Neural cell (in vitro differentiated cells): ENCODE data around the gene ITGB2.

Experiments
- EZH2 ChIP-seq: fragments of 200-600, 300-800 bp; shearing (Covaris generic), sonication (generic); IDR thresholded peaks from 2 replicates; pipeline ENCODE4 v1.6.1; 2014; ENCODE audit warnings: antibody characterized with exemption, low read length, borderline replicate concordance, mild to moderate bottlenecking; ENCODE audit not compliant: insufficient read depth, poor library complexity, severe bottlenecking
- POLR2AphosphoS5 ChIP-seq: IDR thresholded peaks from 2 replicates; pipeline ENCODE4 v1.6.1; 2012
- SMC3 ChIP-seq: fragments of 450-650 bp; conservative IDR thresholded peaks from 2 replicates; pipeline ENCODE4 v1.6.1; 2014; ENCODE audit warnings: antibody characterized with exemption, mild to moderate bottlenecking, moderate library complexity; ENCODE audit not compliant: poor library complexity
- TF ChIP-seq, protein P1 (sequence below): fragments of 450-650 bp; IDR thresholded peaks from 2 replicates; pipeline ENCODE4 v1.5.1; 2014; ENCODE audit warnings: antibody characterized with exemption, mild to moderate bottlenecking, moderate library complexity; ENCODE audit not compliant: poor library complexity, severe bottlenecking
- TF ChIP-seq, protein P2 (sequence below): IDR thresholded peaks from 2 replicates; pipeline ENCODE4 v1.6.1; 2012; ENCODE audit warnings: borderline replicate concordance

- TF ChIP-seq, protein P1, sequence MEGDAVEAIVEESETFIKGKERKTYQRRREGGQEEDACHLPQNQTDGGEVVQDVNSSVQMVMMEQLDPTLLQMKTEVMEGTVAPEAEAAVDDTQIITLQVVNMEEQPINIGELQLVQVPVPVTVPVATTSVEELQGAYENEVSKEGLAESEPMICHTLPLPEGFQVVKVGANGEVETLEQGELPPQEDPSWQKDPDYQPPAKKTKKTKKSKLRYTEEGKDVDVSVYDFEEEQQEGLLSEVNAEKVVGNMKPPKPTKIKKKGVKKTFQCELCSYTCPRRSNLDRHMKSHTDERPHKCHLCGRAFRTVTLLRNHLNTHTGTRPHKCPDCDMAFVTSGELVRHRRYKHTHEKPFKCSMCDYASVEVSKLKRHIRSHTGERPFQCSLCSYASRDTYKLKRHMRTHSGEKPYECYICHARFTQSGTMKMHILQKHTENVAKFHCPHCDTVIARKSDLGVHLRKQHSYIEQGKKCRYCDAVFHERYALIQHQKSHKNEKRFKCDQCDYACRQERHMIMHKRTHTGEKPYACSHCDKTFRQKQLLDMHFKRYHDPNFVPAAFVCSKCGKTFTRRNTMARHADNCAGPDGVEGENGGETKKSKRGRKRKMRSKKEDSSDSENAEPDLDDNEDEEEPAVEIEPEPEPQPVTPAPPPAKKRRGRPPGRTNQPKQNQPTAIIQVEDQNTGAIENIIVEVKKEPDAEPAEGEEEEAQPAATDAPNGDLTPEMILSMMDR = no peak
- no peak for TF ChIP-seq POLR2AphosphoS5
- no peak for TF ChIP-seq SMC3
- no peak for TF ChIP-seq EZH2
- TF ChIP-seq, protein P2, sequence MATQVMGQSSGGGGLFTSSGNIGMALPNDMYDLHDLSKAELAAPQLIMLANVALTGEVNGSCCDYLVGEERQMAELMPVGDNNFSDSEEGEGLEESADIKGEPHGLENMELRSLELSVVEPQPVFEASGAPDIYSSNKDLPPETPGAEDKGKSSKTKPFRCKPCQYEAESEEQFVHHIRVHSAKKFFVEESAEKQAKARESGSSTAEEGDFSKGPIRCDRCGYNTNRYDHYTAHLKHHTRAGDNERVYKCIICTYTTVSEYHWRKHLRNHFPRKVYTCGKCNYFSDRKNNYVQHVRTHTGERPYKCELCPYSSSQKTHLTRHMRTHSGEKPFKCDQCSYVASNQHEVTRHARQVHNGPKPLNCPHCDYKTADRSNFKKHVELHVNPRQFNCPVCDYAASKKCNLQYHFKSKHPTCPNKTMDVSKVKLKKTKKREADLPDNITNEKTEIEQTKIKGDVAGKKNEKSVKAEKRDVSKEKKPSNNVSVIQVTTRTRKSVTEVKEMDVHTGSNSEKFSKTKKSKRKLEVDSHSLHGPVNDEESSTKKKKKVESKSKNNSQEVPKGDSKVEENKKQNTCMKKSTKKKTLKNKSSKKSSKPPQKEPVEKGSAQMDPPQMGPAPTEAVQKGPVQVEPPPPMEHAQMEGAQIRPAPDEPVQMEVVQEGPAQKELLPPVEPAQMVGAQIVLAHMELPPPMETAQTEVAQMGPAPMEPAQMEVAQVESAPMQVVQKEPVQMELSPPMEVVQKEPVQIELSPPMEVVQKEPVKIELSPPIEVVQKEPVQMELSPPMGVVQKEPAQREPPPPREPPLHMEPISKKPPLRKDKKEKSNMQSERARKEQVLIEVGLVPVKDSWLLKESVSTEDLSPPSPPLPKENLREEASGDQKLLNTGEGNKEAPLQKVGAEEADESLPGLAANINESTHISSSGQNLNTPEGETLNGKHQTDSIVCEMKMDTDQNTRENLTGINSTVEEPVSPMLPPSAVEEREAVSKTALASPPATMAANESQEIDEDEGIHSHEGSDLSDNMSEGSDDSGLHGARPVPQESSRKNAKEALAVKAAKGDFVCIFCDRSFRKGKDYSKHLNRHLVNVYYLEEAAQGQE = no peak
Measured at GRCh38 chr21:44874240-44874496, 46.5 kb downstream of the ITGB2 start.
